ENCODE measurements around the gene SPRED3.

Gene SPRED3

DNA sequence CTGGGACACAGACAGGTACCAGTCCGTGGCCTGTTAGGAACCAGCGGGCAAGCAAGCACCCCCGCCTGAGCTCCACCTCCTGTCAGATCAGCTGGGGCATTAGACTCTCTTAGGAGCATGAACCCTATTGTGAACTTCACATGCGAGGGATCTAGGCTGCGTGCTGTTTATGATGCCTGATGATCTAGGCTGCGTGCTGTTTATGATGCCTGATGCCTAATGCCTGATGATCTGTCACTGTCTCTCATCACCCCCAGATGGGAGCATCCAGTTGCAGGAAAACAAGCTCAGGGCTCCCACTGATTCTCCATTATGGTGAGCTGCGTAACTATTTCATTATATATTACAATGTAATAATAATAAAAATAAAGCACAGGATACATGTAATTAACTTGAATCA, 33.9 kb downstream of the SPRED3 start:
- no peak for DNase-seq

DNA sequence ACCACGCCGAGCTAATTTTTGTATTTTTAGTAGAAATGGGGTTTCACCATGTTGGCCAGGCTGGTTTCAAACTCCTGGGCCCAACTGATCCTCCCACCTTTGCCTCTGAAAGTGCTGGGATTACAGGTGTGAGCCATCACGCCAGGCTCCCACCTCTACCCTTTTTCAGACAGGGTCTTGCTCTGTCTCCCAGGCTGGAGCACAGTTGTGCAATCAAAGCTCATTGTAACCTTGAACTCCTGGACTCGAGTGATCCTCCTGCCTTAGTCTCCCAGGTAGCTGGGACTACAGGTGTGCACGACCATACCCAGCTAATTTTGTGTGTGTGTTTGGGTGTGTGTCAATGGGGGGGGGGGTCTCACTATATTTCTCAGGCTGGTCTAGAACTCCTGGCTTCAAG, 35.8 kb downstream of the SPRED3 start:
- DNase-seq = no peak

DNA sequence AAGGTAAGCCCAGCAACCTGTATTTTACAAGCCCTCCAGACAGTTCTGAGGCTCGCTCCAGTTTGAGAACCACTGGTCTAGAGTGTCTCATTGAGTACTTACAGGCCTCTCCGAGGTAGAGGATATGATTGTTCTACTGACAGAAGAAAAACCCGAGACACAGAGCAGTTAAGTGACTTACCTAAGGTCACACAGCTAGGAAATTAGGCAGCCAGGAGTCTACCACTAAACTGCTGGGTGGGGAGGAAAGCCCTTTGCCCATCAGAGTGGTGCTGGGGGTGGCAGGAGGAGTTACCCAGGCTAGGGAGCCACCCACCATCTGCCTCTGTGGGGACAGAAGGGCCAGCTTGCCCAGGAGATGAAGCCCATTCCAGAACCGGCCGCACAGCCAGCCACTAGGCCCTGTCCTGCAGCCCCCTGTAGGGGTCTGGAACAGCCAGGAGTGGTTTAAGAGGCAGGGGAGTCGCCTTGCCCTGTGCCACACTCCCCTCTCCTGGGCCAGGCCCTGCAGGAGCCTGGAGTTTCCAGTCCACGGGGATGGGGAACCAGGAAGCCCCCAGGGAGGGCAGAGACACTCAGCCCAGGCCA, 36.8 kb downstream of the SPRED3 start:
- DNase-seq = no peak

DNA sequence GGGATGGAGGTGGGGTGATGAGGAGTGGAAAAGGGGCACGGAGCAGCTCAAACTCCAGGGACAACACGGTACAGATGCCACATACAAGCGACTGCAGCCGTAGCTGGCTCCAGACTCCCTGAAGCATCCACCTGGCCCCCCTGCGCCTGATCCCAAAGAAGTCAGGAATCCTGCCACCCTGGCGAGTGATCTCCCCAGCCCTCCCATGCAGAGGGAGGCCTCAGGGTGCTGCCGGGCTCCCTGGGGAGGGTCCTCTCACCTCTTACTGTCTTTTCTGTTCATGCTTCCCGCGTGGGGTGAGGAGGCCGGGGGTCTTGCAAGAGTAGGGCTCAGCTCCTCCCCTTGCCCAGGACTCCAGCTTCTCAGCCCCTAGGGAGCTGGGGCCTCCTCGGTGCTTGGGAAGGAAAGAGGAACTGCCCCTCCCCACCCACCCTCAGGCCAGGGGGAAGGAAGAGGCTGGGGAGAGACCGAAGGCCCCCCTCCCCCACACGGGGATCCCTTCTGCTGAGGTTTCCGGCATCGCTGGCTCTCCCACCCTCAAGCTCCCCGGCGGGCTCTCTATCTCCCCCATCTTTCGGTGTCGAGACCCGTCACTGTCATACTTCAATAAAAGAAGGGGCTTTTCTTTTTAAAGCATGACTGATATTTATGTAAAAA, 37.4 kb downstream of the SPRED3 start, which contains the start of gene RASGRP4:
Gene RASGRP4, minus strand, starts transcription at position 410 of the 657 bp plus-strand sequence. Its CDS starts 128 bp downstream, at position 282.
- no peak for DNase-seq

DNA sequence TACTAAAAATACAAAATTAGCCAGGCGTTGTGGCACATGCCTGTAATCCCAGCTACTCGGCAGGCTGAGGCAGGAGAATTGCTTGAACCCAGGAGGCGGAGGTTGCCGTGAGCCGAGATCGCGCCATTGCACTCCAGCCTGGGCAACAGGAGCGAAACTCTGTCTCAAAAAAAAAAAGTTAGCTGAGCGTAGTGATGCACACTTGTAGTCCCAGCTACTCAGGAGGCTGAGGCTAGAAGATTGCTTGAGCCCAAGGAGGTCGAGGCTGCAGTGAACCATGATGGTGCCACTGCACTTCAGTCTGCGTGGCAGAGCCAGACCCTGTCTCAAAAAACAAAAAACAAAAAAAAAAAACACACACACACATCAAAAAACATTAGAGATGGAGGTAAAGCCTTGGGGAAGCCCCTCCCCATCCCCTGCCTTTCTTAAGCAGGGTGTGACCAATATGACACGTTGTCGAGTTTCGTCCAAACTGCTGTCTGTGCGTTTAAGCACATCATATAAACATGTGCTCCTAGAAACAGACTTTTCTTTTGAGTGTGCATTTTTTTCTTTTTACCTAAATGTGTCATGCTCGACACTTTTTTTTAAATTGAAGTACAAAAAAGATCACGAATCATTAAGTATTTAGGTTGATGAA, 38.7 kb downstream of the SPRED3 start:
- DNase-seq = peak; percentile 19 to 29

DNA sequence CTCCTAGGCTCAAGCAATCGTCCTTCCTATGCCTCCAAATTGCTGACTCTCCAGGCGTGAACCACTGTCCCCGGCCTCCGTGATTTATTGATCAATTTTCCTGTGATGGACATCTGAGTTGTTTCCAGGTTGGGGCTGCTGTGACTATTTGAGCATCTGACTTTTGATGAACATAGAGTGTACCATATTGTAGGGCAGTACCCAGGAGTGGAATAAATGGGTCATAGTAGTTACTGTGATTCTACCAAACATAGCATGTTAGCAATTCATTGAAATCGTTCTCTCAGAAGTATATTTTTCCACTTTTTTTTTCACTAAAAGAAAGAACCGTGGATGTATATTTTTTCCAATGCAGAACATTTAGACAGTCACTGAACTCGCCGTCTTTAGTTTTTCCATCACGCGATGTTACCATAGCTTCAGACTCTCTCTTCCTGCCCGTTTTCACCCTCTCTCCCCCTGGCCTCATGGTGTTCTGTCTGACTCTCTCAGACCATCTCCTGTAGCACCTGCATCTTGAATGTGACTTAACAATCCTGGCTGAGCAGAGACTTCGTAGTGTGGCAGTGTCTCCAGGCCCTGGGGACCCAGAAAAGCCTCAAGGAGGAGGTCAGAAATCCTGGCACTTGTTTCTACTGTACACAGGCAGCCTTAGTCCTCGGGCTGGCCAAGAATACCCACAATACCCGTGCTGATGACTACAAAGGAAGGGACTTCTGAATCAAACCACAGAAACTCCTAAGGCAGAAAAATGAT, 40.7 kb downstream of the SPRED3 start:
- DNase-seq = peak; percentile 13 to 32

DNA sequence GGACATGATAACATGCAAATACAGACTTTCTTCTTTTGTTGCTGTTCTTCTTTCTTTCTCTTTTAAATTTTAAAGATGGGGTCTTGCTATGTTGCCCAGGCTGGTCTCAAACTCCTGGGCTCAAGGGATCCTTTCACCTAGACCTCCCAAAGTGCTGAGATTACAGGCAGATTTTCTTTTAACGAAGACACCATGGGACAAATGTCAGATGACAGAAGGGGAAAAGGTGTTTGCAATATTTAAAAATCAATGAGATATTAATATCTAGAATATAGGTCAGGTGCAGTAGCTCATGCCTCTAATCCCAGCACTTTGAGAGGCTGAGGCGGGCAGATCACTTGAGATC, 41.3 kb downstream of the SPRED3 start:
- DNase-seq = no peak

DNA sequence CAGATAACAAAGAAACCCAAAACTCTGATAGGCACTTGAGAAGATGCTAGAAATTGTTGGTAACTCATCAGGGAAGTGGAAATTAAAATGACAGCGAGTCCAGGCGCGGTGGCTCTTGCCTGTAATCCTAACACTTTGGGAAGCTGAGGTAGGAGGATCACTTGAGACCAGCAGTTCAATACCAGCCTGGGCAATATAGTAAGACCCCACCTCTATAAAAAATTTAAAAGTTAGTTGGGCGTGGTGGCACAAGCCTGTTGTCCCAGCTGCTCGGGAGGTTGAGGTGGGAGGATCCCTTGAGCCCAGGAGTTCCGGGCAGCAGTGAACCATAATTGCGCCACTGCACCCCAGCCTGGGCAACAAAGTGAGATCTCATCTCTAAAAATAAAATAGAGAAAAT, 42.4 kb downstream of the SPRED3 start:
- no peak for DNase-seq

DNA sequence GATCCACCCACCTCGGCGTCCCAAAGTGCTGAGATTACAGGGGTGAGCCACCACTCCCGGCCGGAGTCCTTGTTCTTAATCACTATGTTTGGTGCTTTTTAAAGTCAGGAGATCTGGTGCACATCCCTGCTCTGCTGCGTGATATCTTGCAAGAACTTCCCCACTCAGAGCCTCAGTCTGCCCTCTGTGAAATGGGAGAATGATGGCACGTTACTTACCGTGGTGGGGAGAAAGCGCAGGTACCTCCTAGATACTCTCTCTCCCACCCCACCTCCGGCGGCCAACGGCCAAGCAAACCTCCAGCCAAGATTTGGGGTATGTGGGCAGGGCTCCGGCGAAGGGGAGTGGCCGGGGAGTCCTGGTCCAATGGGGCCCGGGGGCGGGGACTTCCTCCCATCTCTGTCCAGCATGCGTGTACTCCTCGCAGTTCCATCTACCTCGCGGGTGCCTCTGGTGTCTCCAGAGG, 44.8 kb downstream of the SPRED3 start, which contains the start of gene RYR1:
Gene RYR1, plus strand, starts transcription at position 424 of the 466 bp plus-strand sequence. CDS start 139 bp downstream, outside the sequence.
- peak in 1 of 2 experiments; percentile 24 for DNase-seq

DNA sequence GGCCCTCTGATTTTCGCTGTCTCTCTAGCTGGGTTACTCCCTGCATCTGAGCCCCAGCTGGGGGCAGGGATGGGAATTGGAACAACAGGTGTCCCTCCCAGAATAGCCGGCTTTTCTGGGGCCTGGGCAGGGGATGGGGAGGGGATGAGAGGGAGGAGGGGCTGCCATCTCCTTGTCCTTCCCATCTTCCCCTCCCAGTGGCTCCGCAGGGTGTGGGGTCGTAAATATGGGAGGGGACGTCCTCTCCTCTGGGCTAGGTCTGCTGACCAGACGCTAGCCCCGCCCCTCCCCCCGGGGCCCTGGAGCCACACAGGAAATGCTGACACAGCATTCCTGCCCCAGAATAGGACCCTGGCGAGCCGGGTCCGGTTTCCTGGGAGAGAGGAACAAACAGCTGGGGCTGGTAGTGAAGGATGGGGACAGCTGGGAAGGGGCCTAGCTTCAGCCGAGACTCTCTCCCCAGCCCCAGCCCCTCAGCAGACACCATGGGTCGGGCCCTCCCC, 46.1 kb downstream of the SPRED3 start:
- no peak for DNase-seq

DNA sequence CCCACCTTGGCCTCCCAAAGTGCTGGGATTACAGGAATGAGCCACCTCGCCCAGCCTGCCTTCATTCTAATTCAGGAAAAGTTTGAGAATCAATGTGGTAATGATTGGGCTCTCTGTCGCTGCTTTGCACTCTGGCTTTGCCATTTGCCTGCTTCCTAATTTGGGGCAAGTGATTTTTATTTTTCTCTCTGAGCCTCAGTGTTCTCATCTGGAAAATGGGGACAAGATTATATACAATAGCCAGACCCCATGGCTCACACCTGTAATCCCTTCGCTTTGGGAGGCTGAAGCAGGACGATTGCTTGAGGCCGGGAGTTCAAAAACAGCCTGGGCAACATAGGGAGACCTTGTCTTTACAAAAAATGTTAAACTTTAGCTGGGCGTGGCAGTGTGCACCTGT, 48.8 kb downstream of the SPRED3 start:
- DNase-seq = no peak

DNA sequence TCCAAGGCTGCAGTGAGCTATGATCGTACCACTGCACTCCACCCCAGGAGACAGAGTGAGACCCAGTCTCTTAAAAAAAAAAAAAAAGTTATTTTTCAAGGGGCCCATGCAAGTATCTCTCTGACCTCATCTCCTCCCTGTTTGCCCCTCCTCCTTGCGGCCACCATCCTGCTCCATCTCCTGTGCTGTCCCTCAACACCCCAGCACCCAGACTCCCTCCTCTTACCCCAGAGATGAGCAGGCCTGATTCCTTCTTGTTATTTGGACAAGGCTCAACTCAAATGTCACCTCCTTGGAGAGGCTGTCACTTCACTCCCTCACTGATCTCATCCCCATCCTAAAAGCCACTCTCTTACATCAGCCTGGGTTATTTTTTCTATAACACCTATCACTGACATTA, 49.4 kb downstream of the SPRED3 start:
- no peak for DNase-seq

DNA sequence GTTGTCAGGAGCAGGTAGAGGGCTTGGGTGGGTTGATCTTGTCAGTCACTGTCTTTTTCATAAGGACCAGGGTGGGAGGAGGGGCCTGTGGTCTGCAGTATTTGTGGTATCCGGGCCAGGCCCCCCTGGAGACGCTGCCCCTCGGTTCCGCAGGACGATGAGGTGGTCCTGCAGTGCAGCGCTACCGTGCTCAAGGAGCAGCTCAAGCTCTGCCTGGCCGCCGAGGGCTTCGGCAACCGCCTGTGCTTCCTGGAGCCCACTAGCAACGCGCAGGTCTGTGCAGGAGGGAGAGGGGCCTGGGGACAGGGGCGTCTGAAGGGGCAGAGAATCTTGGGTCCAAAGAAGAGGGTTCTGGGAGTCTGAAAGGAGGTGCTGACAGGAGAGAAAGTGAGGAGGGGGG, 52.1 kb downstream of the SPRED3 start:
- no peak for DNase-seq

DNA sequence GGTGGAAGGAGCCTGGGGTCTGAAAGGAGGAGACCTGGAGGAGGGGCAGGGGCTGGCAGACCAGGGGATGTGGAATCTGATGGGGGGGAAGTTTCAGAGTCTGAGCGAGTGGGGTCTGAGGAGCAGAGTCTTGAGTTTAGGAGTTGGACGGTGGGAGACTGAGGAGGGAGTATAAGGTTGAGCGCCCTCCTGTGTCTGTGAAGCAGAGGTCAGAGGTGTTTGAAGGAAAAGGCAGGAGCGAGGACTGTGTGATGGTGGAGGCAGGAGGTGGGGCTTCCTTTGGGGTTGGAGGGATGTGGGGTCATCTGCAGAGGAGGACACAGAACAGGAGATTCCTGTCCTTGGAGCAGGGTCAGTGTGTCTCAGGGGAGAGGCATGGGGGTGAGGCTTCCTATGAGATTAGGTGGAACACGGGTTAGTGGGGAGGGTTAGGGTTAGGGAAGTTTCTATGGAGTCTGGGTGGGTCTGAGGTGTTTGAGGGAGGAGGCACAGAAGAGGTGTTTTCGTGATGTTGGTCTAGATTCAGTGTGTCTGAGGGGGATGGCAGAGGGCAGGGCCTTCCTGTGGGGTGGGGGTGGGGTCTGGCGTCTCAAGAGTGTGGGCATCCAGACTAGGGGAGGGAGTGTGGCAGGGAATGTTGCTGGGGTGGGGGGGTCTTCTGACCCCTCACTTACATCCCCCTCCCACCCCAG, 53.3 kb downstream of the SPRED3 start:
- no peak for DNase-seq

DNA sequence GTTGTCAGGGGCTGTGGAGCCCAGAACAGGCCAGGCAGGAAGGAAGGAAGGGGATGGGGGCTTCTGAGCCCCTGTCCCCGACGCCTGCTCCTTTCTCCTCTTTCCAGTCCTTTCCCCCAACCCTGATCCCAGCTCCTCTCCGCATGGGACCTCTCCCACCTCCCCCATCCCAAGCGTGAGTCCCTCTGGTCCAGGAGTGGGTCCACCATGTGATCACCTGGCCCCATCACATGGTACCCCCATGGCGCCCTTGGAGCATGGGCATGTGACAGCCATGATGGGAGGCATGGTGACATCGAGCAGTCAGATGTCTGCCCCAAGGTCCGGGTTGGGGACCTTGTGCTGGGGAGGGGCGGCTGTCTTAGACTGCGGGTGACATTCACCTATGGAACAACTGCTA, 54.2 kb downstream of the SPRED3 start:
- DNase-seq = no peak

DNA sequence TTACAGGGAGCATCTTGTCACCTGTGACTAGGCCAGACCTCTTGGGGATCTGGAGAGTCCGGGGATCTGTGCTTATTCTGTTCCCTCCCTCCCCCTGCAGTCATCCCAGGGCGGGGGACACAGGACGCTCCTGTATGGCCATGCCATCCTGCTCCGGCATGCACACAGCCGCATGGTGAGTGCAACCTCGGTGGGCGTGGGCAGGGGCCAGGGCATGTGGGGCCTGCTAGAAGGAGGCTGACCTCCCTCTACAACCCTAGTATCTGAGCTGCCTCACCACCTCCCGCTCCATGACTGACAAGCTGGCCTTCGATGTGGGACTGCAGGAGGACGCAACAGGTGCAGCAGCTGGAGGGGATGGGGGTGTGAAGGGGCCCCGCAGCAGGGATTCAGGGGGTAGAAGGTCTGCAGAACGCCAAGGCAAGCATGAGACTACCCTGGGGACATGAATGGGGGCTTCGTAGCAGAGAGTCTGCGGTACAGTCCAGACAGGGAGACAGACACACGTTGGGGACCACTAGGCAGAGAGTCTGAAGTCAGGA, 55.0 kb downstream of the SPRED3 start:
- no peak for DNase-seq

DNA sequence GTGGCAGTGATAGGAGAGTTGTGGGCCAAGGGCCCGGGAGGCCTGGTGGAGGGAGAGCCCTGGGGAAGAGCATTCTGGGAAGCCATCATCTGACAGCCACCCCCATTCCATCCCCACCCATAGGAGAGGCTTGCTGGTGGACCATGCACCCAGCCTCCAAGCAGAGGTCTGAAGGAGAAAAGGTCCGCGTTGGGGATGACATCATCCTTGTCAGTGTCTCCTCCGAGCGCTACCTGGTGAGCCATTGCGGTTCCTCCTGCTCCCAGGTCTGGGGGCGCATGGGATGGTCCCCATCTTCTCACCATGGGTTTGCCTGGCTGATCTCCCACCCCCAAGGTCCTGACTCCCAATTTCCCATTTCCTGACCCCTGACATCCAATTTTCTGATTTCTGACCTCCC, 55.5 kb downstream of the SPRED3 start:
- no peak for DNase-seq

DNA sequence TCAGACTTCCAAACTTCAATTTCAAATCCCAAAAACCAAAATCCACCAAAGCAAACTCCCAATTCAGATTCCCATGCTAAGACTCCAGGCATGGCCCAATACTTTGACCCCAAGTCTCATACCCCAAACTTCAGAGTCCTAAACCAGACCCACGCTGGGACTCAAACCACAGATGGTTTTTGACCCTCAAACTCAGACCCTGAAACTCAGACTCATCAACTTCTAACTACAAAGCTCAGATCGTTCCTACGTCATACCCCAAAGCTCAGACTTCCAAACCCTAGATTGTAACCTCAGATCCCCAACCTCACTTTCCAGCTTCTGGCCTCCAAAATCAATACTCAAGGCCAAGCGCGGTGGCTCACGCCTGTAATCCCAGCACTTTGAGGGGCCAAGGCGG, 56.9 kb downstream of the SPRED3 start:
- DNase-seq = no peak

DNA sequence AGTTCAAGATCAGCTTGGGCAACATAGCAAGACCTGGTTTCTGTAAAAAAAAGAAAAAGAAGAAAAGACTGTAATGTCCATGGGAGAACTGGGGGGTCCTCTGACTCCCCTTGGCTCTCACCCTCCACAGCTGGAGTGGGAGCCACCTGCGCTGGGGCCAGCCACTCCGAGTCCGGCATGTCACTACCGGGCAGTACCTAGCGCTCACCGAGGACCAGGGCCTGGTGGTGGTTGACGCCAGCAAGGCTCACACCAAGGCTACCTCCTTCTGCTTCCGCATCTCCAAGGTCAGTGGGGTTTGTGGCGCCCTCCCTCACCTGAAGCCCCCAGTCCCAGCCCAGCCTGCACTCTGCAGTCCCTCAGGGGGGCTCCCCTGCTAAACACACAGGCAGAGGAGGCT, 59.7 kb downstream of the SPRED3 start:
- no peak for DNase-seq
